Tibial artery (tissue), 4 donors: Measurements from ENCODE around the gene SCYL1.

Experiments
- DNase-seq, 2 donors: peaks; one replicate each; pipeline ENCODE4 v3.0.0-alpha.2; 2019
- H3K27ac ChIP-seq, 2 donors: fragments of 200-600 bp; sonication (generic) in 1 of 2; 1 replicate in 1 of 2; 2 replicates in 1 of 2; pipeline ENCODE4 v1.5.1; 2018 to 2019; ENCODE audit warnings: mild to moderate bottlenecking in 1 of 2
- H3K27me3 ChIP-seq, 2 donors: fragments of 200-600 bp; sonication (generic) in 1 of 2; one replicate each; pipeline versions ENCODE4 v1.5.1 to v1.6.0; 2016 to 2019
- H3K36me3 ChIP-seq, 3 donors: fragments of 200-600 bp; sonication (generic) in 2 of 3; one replicate each; pipeline ENCODE4 v1.5.1; 2016 to 2019; ENCODE audit warnings: mild to moderate bottlenecking in 2 of 3
- H3K4me1 ChIP-seq, 4 donors: fragments of 200-600 bp; sonication (generic) in 2 of 4; 1 replicate in 3 of 4; 2 replicates in 1 of 4; pipeline ENCODE4 v1.5.1; 2016 to 2019
- H3K4me3 ChIP-seq, 2 donors: fragments of 200-600 bp; sonication (generic) in 1 of 2; 1 replicate in 1 of 2; 2 replicates in 1 of 2; pipeline ENCODE4 v1.5.1; 2018 to 2019; ENCODE audit warnings: mild to moderate bottlenecking in 2 of 2
- H3K9me3 ChIP-seq, 3 donors: fragments of 200-600 bp; sonication (generic) in 1 of 3; one replicate each; pipeline ENCODE4 v1.5.1; 2016 to 2019
- intact Hi-C: fragments of 100-400 bp; cut with DNase I; formaldehyde crosslinking; loops from one replicate; pipeline ENCODE4 v1.15.0; 2023; ENCODE audit warnings: low total_unique reads
- TF ChIP-seq, protein P1 (sequence below), 2 experiments: fragments of 200-600 bp in 1 of 2; fragments of 450-650 bp in 1 of 2; IDR thresholded peaks; one replicate each; pipeline ENCODE4 v1.5.1; 2017 to 2019; ENCODE audit warnings: antibody characterized with exemption in 2 of 2, mild to moderate bottlenecking in 1 of 2, moderate library complexity in 1 of 2

The SCYL1 gene

DNA sequence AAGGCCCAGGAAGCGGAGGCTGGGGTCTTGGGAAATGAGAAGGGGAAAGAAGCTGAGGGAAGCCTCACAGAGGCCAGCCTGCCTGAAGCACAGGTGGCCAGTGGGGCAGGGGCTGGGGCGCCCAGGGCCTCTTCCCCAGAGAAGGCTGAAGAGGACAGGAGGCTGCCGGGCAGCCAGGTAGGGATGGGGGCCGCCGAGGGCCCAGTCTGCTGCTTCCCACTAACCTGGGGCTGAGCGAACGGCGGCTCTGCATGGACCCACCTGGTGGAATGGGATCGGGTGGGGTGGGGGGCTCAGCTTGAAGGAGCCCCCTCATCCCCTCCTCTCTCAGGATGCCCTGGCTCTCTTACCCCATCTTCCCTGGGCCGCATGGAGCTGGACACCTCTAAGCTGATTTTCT is 58.7 kb downstream of the SCYL1 start:
- Histone ChIP-seq H3K9me3 (no peaks in the 10 kb centered on the region), H3K4me3 (no peak overlapping the region), H3K4me1 (peaks cover 0 to 43% (median 43%) of the 10 kb centered on the region in 4 donors), H3K27ac (peak overlapping the region; percentile 30 to 57), H3K27me3 (no peaks in the 10 kb centered on the region), H3K36me3 (peaks cover 54 to 79% (median 71%) of the 10 kb centered on the region in 3 donors)
- TF ChIP-seq, protein P1, sequence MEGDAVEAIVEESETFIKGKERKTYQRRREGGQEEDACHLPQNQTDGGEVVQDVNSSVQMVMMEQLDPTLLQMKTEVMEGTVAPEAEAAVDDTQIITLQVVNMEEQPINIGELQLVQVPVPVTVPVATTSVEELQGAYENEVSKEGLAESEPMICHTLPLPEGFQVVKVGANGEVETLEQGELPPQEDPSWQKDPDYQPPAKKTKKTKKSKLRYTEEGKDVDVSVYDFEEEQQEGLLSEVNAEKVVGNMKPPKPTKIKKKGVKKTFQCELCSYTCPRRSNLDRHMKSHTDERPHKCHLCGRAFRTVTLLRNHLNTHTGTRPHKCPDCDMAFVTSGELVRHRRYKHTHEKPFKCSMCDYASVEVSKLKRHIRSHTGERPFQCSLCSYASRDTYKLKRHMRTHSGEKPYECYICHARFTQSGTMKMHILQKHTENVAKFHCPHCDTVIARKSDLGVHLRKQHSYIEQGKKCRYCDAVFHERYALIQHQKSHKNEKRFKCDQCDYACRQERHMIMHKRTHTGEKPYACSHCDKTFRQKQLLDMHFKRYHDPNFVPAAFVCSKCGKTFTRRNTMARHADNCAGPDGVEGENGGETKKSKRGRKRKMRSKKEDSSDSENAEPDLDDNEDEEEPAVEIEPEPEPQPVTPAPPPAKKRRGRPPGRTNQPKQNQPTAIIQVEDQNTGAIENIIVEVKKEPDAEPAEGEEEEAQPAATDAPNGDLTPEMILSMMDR (IDR thresholded peaks at IDR 0.05): no peak
- DNase-seq: no peak
- intact Hi-C loops: no loop called here

DNA sequence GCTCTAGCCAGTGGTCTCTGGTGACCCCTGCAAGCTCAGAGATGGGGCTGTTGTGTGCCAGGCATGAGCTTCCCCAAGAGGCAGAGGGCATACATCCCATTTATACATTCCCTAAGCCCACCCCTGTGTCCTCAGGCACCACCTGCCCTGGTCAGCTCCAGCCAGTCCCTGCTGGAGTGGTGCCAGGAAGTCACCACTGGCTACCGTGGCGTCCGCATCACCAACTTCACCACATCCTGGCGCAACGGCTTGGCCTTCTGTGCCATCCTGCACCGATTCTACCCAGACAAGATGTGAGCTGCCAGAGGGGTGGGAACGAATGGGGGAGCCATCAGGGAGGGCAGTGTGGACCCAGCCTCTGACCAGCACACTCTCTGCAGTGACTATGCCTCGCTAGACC is 59.2 kb downstream of the SCYL1 start:
- Histone ChIP-seq H3K27ac (peak overlapping the region; percentile 30 to 31), H3K27me3 (no peaks in the 10 kb centered on the region), H3K4me3 (no peak overlapping the region), H3K9me3 (no peaks in the 10 kb centered on the region), H3K4me1 (peaks cover 0 to 42% (median 40%) of the 10 kb centered on the region in 4 donors), H3K36me3 (peaks cover 54 to 78% (median 66%) of the 10 kb centered on the region in 3 donors)
- intact Hi-C loops: no loop called here
- DNase-seq: no peak
- TF ChIP-seq, protein P1 (IDR thresholded peaks at IDR 0.05): no peak

DNA sequence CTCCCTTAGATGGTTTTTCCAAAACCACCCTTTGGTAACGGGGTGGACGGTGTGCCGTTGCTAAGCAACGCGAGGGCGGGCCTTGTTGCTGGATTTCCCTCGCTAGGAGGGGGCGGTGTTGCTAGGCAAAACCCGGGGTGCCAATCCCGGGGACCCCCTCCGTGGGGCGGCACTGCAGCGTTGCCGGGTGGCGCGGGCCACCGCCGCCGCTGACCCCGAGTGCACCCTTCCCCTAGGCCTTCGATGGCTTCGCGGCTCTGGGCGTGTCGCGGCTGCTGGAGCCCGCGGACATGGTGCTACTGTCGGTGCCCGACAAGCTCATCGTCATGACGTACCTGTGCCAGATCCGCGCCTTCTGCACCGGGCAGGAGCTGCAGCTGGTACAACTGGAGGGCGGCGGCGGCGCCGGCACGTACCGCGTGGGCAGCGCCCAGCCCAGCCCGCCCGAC is 59.9 kb downstream of the SCYL1 start:
- intact Hi-C loops: loop anchor here (5.0 kb wide), 1 partner anchor 42 kb away; no protein-coding TSS in a partner anchor
- H3K4me3 ChIP-seq: no peak overlapping the region
- no peaks in the 10 kb centered on the region for H3K9me3 ChIP-seq
- DNase-seq: no peak
- TF ChIP-seq, protein P1 (IDR thresholded peaks at IDR 0.05): no peak
- H3K4me1 ChIP-seq: peaks cover 0 to 40% (median 36%) of the 10 kb centered on the region in 4 donors
- peaks cover 55 to 78% (median 65%) of the 10 kb centered on the region in 3 donors for H3K36me3 ChIP-seq
- H3K27ac ChIP-seq: peak overlapping the region; percentile 11 to 31
- H3K27me3 ChIP-seq: no peaks in the 10 kb centered on the region

DNA sequence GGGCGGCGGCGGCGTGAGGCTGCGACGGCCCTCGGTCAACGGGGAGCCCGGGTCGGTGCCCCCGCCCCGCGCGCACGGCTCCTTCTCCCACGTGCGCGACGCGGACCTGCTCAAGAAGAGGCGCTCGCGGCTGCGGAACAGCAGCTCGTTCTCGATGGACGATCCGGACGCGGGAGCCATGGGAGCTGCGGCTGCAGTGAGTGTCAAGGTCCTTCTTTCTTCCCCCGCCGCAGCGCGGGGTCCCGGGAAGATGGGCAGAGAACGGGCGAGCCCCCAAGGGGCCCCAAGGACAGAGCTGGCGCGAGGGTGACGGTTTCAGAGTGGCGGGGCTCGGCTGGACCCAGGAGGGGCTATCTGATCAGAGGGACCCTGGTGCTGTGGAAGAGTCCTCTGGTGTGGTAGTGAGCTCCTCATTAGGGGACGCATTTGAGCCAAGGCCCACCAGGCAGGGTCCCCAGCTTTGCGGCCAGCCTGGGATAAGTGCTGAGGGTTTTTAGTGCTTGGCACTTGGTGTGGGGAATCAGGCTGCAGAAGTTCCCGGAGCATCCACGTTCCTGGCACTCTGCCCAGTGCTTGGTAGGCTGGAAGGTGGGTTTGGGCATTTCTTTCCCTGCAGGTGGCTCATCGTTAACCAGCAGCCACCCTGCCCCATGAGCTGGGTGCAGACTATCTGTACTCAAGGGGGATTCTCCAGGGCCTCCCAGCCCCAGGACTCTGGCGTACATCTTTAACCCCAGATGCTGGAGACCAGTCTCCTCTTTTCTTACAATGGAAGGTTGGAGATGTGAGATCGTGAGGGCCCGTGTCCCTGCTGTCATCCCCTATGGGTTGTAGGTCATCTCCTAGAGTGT is 60.7 kb downstream of the SCYL1 start:
- TF ChIP-seq, protein P1 (IDR thresholded peaks at IDR 0.05): no peak
- DNase-seq: no peak
- intact Hi-C loops: loop anchor here (5.0 kb wide), 1 partner anchor 43 kb away; no protein-coding TSS in a partner anchor
- Histone ChIP-seq H3K36me3 (peaks cover 55 to 78% (median 65%) of the 10 kb centered on the region in 3 donors), H3K27ac (peak overlapping the region; percentile 68 to 74), H3K27me3 (no peaks in the 10 kb centered on the region), H3K9me3 (no peaks in the 10 kb centered on the region), H3K4me3 (no peak overlapping the region), H3K4me1 (peaks cover 0 to 40% (median 35%) of the 10 kb centered on the region in 4 donors)

DNA sequence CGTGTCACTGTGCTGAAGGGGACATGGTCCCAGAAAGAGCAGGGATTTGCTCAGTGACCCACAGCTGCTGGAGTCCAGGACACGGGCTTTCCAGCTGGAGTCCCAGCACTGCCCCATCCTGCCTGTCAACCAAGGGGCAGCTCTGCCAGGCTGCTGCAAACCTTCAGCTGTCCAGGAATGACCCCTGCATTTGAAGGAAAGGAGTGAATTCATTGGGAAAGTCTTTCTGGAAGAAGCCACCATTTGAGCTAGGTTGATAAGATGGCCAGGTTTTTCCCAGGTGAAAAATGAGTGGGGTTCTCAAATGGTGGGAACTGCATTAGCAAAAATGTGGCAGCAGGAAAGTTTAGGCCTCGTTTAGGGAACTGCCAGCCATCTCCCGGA is 61.4 kb downstream of the SCYL1 start:
- Histone ChIP-seq H3K4me3 (peak overlapping the region in 1 of 2 donors; percentile 15), H3K9me3 (no peaks in the 10 kb centered on the region), H3K27ac (peak overlapping the region; percentile 68 to 74), H3K36me3 (peaks cover 55 to 78% (median 65%) of the 10 kb centered on the region in 3 donors), H3K4me1 (peaks cover 0 to 40% (median 35%) of the 10 kb centered on the region in 4 donors), H3K27me3 (no peaks in the 10 kb centered on the region)
- no peak for DNase-seq
- TF ChIP-seq, protein P1 (IDR thresholded peaks at IDR 0.05): no peak
- intact Hi-C loops: loop anchor here (5.0 kb wide), 1 partner anchor 44 kb away; no protein-coding TSS in a partner anchor
